Neuronal stem cell (in vitro differentiated cells): ENCODE measurements around the gene HDAC7.
A peak's percentile ranks its signal among the peaks of the same experiment; 100 is the strongest.

Experiments
- DNase-seq: peaks from one replicate; pipeline ENCODE4 v3.0.0-alpha.2; 2013; ENCODE audit warnings: low spot score
- H2AFZ ChIP-seq: one replicate; pipeline ENCODE4 v1.6.1; 2013; ENCODE audit warnings: mild to moderate bottlenecking, low read length, inconsistent platforms
- H2AK5ac ChIP-seq: 2 replicates; pipeline ENCODE4 v1.6.1; 2013; ENCODE audit warnings: low read depth, mild to moderate bottlenecking, inconsistent platforms, low read length, moderate library complexity, mixed read lengths
- H2BK120ac ChIP-seq: 2 replicates; pipeline ENCODE4 v1.6.1; 2013; ENCODE audit warnings: low read depth, mild to moderate bottlenecking, inconsistent platforms, low read length, moderate library complexity, mixed read lengths
- H2BK12ac ChIP-seq: one replicate; pipeline ENCODE4 v1.6.1; 2013; ENCODE audit warnings: low read length, inconsistent platforms
- H2BK15ac ChIP-seq: 2 replicates; pipeline ENCODE4 v1.6.1; 2013; ENCODE audit warnings: mild to moderate bottlenecking, low read length, inconsistent platforms, mixed read lengths
- H2BK5ac ChIP-seq: one replicate; pipeline ENCODE4 v1.6.1; 2013; ENCODE audit warnings: inconsistent platforms, mild to moderate bottlenecking, low read length, moderate library complexity
- H3K14ac ChIP-seq: one replicate; pipeline ENCODE4 v1.6.1; 2013; ENCODE audit warnings: low read length, inconsistent platforms
- H3K18ac ChIP-seq: 2 replicates; pipeline ENCODE4 v1.6.1; 2013; ENCODE audit warnings: low read length, inconsistent platforms
- H3K23ac ChIP-seq: 2 replicates; pipeline ENCODE4 v1.6.1; 2013; ENCODE audit warnings: low read depth, mild to moderate bottlenecking, mixed read lengths, low read length, inconsistent platforms; ENCODE audit not compliant: poor library complexity
- H3K27ac ChIP-seq: replicated peaks from 3 replicates; pipeline ENCODE4 v1.5.1; 2013; ENCODE audit warnings: low read length, inconsistent platforms
- H3K27me3 ChIP-seq, 3 experiments: 2 replicates each; pipeline ENCODE4 v1.6.1; 2013; ENCODE audit warnings: low read length in 3 of 3, mild to moderate bottlenecking in 2 of 3, inconsistent platforms in 1 of 3, low read depth in 1 of 3, mixed read lengths in 1 of 3, moderate library complexity in 1 of 3; ENCODE audit not compliant: control insufficient read depth in 3 of 3, insufficient read depth in 3 of 3
- H3K36me3 ChIP-seq, 2 donors: replicated peaks in 1 of 2; 2 replicates each; pipeline ENCODE4 v1.6.1; 2013; ENCODE audit warnings: low read length in 2 of 2; ENCODE audit not compliant: control insufficient read depth in 2 of 2, insufficient read depth in 2 of 2
- H3K4ac ChIP-seq: 2 replicates; pipeline ENCODE4 v1.6.1; 2013; ENCODE audit warnings: inconsistent platforms, mild to moderate bottlenecking, low read length, moderate library complexity
- H3K4me1 ChIP-seq, 2 donors: 1 replicate in 1 of 2; 2 replicates in 1 of 2; pipeline ENCODE4 v1.6.1; 2013; ENCODE audit warnings: low read length in 2 of 2, low read depth in 1 of 2; ENCODE audit not compliant: control insufficient read depth in 2 of 2, insufficient read depth in 1 of 2
- H3K4me2 ChIP-seq: one replicate; pipeline ENCODE4 v1.6.1; 2013; ENCODE audit warnings: mild to moderate bottlenecking, low read length, inconsistent platforms; ENCODE audit not compliant: insufficient read depth, poor library complexity, severe bottlenecking
- H3K4me3 ChIP-seq, 2 donors: 2 replicates each; pipeline ENCODE4 v1.5.1; 2013; ENCODE audit warnings: low read length in 2 of 2, mild to moderate bottlenecking in 2 of 2, inconsistent platforms in 1 of 2, moderate library complexity in 1 of 2
- H3K79me1 ChIP-seq: one replicate; pipeline ENCODE4 v1.6.1; 2013; ENCODE audit warnings: low read depth, mild to moderate bottlenecking, inconsistent platforms, low read length, moderate library complexity
- H3K9ac ChIP-seq: one replicate; pipeline ENCODE4 v1.6.1; 2013; ENCODE audit warnings: mild to moderate bottlenecking, low read depth, low read length, inconsistent platforms; ENCODE audit not compliant: poor library complexity
- H3K9me3 ChIP-seq, 2 donors: replicated peaks in 1 of 2; 2 replicates each; pipeline versions ENCODE3 to v1.6.1; 2013; ENCODE audit warnings: low read length in 2 of 2, mild to moderate bottlenecking in 2 of 2, inconsistent platforms in 1 of 2, low read depth in 1 of 2, mixed read lengths in 1 of 2, moderate library complexity in 1 of 2; ENCODE audit not compliant: control insufficient read depth in 2 of 2, insufficient read depth in 1 of 2
- H4K8ac ChIP-seq: one replicate; pipeline ENCODE4 v1.6.1; 2013; ENCODE audit warnings: low read depth, mild to moderate bottlenecking, inconsistent platforms, low read length, moderate library complexity
- H4K91ac ChIP-seq: one replicate; pipeline ENCODE4 v1.6.1; 2013; ENCODE audit warnings: low read length, low read depth, mild to moderate bottlenecking, inconsistent platforms; ENCODE audit not compliant: poor library complexity
- WGBS, 2 donors: extraction: QIAGEN DNeasy Blood & Tissue Kit; methylation state at CpG; one replicate each; pipeline ENCODE4 v1.1.7; 2013; ENCODE audit warnings: missing lambda C conversion rate in 2 of 2, mixed read lengths in 1 of 2; ENCODE audit not compliant: insufficient read length in 2 of 2, insufficient replicate concordance in 1 of 2; ENCODE audit errors: extremely low coverage in 2 of 2; 5-methylcytosine and 5-hydroxymethylcytosine counted together

HDAC7 gene

DNA sequence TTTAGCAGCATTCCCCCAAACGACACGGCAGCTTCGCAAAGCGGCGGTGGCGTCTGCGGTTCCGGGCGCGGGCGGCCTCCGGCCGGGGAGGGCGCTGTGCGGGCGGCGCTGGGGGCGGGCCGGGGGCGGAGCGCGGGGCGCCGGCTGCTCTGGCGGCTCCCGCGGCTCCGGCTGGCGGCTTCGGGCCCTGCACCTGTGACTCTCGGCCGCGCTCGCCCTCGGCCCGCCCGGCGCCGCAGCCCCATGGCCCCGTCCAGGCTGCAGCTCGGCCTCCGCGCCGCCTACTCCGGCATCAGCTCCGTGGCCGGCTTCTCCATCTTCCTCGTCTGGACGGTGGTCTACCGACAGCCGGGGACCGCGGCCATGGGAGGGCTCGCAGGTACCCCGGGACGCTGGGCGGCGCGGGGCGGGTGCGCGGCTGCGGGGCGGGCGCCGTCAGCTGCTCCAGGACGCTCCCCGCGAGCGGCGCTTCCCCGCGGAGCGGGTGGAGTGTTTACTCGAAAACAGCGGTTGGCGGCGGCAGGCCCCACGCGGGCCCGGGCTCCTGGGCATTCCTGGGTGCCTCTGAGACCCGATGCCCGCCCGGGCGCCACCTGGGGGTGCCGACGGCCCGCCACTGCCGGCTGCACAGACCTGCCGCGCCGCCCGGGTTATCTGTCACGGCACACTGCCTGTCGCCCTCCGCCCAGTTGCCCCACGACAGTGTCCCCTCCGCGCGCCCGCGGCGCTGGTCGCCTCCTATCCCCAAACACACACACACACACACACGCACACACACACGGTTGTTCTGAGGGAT lies 46.4 kb downstream of the HDAC7 start, which contains the start of gene SLC48A1:
SLC48A1 (plus strand) TSS at position 177 of the 796 bp plus-strand sequence; CDS start at position 244, 67 bp downstream.
- peak within 1 kb of the TSS; percentile 53 for H2BK12ac ChIP-seq
- no peaks in the 10 kb centered on the region for H3K9me3 ChIP-seq
- no CpG with 5 or more reads among the region's 106 CpGs for WGBS, 2 donors
- peaks cover 0 to 5% (median 0%) of the 10 kb centered on the region in 3 experiments for H3K27me3 ChIP-seq
- H2BK15ac ChIP-seq: no peak within 1 kb of the TSS
- peak within 1 kb of the TSS; percentile 90 for H3K9ac ChIP-seq
- H3K4me1 ChIP-seq: peaks cover 12 to 13% of the 10 kb centered on the region in 2 donors
- peak; percentile 68 for DNase-seq
- H3K27ac ChIP-seq: no peak within 1 kb of the TSS
- peak within 1 kb of the TSS; percentile 61 for H3K23ac ChIP-seq
- H2BK120ac ChIP-seq: no peak within 1 kb of the TSS
- peak within 1 kb of the TSS; percentile 89 for H3K4me2 ChIP-seq
- H2AFZ ChIP-seq: peak within 1 kb of the TSS; percentile 96
- H3K18ac ChIP-seq: peak within 1 kb of the TSS; percentile 85
- H3K4ac ChIP-seq: peak within 1 kb of the TSS; percentile 72
- H4K8ac ChIP-seq: no peak within 1 kb of the TSS
- no peak within 1 kb of the TSS for H3K14ac ChIP-seq
- no peaks in the 10 kb centered on the region for H3K79me1 ChIP-seq
- peak within 1 kb of the TSS; percentile 57 for H2AK5ac ChIP-seq
- H2BK5ac ChIP-seq: peak within 1 kb of the TSS; percentile 25
- H3K36me3 ChIP-seq: no peaks in the 10 kb centered on the region
- H3K4me3 ChIP-seq: peak within 1 kb of the TSS; percentile 69 to 95
- no peak within 1 kb of the TSS for H4K91ac ChIP-seq

DNA sequence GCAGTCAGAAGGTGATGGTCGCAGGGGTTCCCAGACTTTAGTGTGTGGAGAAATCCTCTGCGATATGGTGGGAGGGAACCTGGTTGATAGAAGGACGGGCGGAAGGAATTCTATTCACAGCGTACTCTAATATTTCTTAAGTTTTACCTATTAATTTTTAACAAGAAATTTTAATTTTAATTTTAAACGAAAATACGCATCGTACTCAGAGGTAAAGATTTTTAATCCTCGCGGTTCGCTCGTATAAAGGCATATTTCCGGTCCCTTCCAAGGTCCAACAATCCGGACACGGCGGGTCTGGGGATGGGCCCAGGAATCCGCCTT lies 47.0 kb downstream of the HDAC7 start:
- H3K23ac ChIP-seq: no peak overlapping the region
- H3K4ac ChIP-seq: no peak overlapping the region
- H3K79me1 ChIP-seq: no peaks in the 10 kb centered on the region
- no peaks in the 10 kb centered on the region for H3K9me3 ChIP-seq
- no peak for DNase-seq
- no peak overlapping the region for H2BK5ac ChIP-seq
- no CpG with 5 or more reads among the region's 17 CpGs for WGBS, 2 donors
- peak overlapping the region; percentile 69 for H3K4me3 ChIP-seq
- H3K27me3 ChIP-seq: peaks cover 0 to 5% (median 0%) of the 10 kb centered on the region in 3 experiments
- peak overlapping the region; percentile 54 for H3K4me2 ChIP-seq
- H3K14ac ChIP-seq: no peak overlapping the region
- no peak overlapping the region for H3K27ac ChIP-seq
- peak overlapping the region; percentile 96 for H2AFZ ChIP-seq
- no peak overlapping the region for H2BK15ac ChIP-seq
- H3K4me1 ChIP-seq: peaks cover 11 to 14% of the 10 kb centered on the region in 2 donors
- H4K8ac ChIP-seq: no peak overlapping the region
- no peak overlapping the region for H3K9ac ChIP-seq
- no peak overlapping the region for H2BK120ac ChIP-seq
- H2BK12ac ChIP-seq: no peak overlapping the region
- no peak overlapping the region for H2AK5ac ChIP-seq
- H3K18ac ChIP-seq: no peak overlapping the region
- no peak overlapping the region for H4K91ac ChIP-seq
- H3K36me3 ChIP-seq: no peaks in the 10 kb centered on the region

DNA sequence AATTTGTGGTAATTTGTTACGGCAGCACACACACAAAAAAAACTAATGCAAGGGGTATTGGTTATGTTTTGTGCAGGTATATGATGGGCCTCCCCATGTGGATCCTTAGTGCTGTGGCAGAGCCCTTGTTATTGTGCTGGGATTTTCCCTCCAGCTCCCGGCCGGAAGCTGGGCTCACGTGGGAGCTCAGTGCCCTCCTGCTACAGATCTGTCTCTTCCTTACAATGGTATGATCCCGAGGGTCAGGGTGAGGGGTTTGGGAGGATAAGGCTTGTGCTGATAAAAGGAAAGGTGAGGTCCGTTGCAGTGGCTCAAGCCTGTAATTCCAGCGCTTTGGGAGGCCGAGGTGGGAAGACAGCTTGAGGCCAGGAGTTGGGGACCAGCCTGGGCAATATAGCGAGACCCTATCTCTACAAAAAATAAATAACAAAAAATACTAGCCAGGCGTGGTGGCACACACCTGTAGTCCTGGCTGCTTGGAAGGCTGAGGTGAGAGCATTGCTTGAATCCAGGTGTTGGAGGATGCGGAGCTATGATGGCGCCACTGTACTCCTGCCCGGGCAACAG lies 47.5 kb downstream of the HDAC7 start:
- no peaks in the 10 kb centered on the region for H3K79me1 ChIP-seq
- no peak overlapping the region for H2BK12ac ChIP-seq
- no peak overlapping the region for H2BK15ac ChIP-seq
- H3K4me2 ChIP-seq: peak overlapping the region; percentile 13
- DNase-seq: no peak
- H3K27me3 ChIP-seq: peaks cover 0 to 5% (median 0%) of the 10 kb centered on the region in 3 experiments
- no peaks in the 10 kb centered on the region for H3K9me3 ChIP-seq
- H2BK5ac ChIP-seq: no peak overlapping the region
- no peak overlapping the region for H4K91ac ChIP-seq
- H3K4ac ChIP-seq: no peak overlapping the region
- no peak overlapping the region for H2BK120ac ChIP-seq
- peak overlapping the region; percentile 32 for H2AK5ac ChIP-seq
- peaks cover 11 to 14% of the 10 kb centered on the region in 2 donors for H3K4me1 ChIP-seq
- no CpG with 5 or more reads among the region's 13 CpGs for WGBS, 2 donors
- no peak overlapping the region for H3K14ac ChIP-seq
- no peak overlapping the region for H3K18ac ChIP-seq
- no peak overlapping the region for H3K4me3 ChIP-seq
- H3K9ac ChIP-seq: no peak overlapping the region
- H3K27ac ChIP-seq: no peak overlapping the region
- no peak overlapping the region for H4K8ac ChIP-seq
- no peaks in the 10 kb centered on the region for H3K36me3 ChIP-seq
- peak overlapping the region; percentile 96 for H2AFZ ChIP-seq
- H3K23ac ChIP-seq: no peak overlapping the region

DNA sequence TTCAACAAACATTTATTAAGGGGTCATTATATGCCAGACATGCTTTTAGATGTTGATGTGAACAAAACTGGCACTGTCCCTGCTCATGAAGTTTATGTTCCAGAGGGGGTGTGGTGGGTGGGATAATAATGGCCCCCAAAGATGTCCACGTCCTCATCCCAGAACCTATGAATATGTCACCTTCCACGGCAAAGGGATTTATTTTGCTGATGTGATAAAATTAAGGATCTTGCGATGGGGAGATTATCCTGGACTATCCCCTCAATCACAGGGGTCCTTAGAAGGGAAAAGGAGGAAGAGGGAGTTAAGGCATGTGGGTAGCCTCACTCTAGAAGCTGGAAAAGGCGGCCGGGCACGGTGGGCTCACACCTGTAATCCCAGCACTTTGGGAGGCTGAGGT lies 48.4 kb downstream of the HDAC7 start:
- Histone ChIP-seq H4K91ac (no peak overlapping the region), H2AK5ac (no peak overlapping the region), H2AFZ (no peak overlapping the region), H3K4ac (no peak overlapping the region), H3K79me1 (no peaks in the 10 kb centered on the region), H3K4me3 (no peak overlapping the region), H3K4me2 (no peak overlapping the region), H3K36me3 (no peaks in the 10 kb centered on the region), H2BK12ac (no peak overlapping the region), H4K8ac (no peak overlapping the region), H3K23ac (no peak overlapping the region), H2BK15ac (no peak overlapping the region), H3K4me1 (peaks cover 11 to 16% of the 10 kb centered on the region in 2 donors), H2BK5ac (no peak overlapping the region), H3K14ac (no peak overlapping the region), H3K9me3 (no peaks in the 10 kb centered on the region), H2BK120ac (no peak overlapping the region), H3K9ac (no peak overlapping the region), H3K18ac (no peak overlapping the region), H3K27me3 (peaks cover 0 to 5% (median 0%) of the 10 kb centered on the region in 3 experiments), H3K27ac (no peak overlapping the region)
- DNase-seq: no peak
- no CpG with 5 or more reads among the region's 6 CpGs for WGBS, 2 donors
